Karpas-422 (cell line): Measurements from ENCODE around the gene AP3D1. TPM values are rescaled to one million over a fixed set of nuclear protein-coding genes. Genes with fewer than 3 reads are reported as not detected.
"Not testable (repeated sequence)": the region's sequence is repeated elsewhere in the genome, so short reads cannot be mapped to it uniquely, and the experiment has no call there.

Experiments used
- DNase-seq: peaks from one replicate; pipeline ENCODE4 v3.0.0-alpha.2; 2015
- H2AFZ ChIP-seq: fragments of 200-600 bp; sonication (generic); 2 replicates; pipeline ENCODE4 v1.6.1; 2014; ENCODE audit warnings: antibody characterized with exemption, low read length, mixed read lengths
- H3K27ac ChIP-seq: fragments of 200-600 bp; sonication (generic); 2 replicates; pipeline ENCODE4 v1.5.1; 2014; ENCODE audit warnings: mild to moderate bottlenecking, low read length, moderate library complexity
- H3K27me3 ChIP-seq: fragments of 200-600 bp; sonication (generic); 2 replicates; pipeline ENCODE4 v1.6.1; 2014; ENCODE audit warnings: low read length, mixed read lengths
- H3K36me3 ChIP-seq: fragments of 200-600 bp; sonication (generic); 2 replicates; pipeline ENCODE4 v1.6.1; 2014; ENCODE audit warnings: low read length, mixed read lengths; ENCODE audit not compliant: insufficient read depth
- H3K4me1 ChIP-seq: fragments of 200-600 bp; sonication (generic); 2 replicates; pipeline ENCODE4 v1.6.1; 2014; ENCODE audit warnings: mild to moderate bottlenecking, low read length, mixed read lengths
- H3K4me2 ChIP-seq: fragments of 200-600 bp; sonication (generic); 2 replicates; pipeline ENCODE4 v1.6.1; 2014; ENCODE audit warnings: low read length, low read depth, mild to moderate bottlenecking; ENCODE audit not compliant: poor library complexity, severe bottlenecking
- H3K4me3 ChIP-seq: fragments of 200-600 bp; sonication (generic); 2 replicates; pipeline ENCODE4 v1.5.1; 2014; ENCODE audit warnings: mild to moderate bottlenecking, antibody characterized with exemption, low read length, mixed read lengths
- H3K79me2 ChIP-seq: fragments of 200-600 bp; sonication (generic); 2 replicates; pipeline ENCODE4 v1.6.1; 2014; ENCODE audit warnings: mild to moderate bottlenecking, low read length, mixed read lengths
- H3K9ac ChIP-seq: fragments of 200-600 bp; sonication (generic); 2 replicates; pipeline ENCODE4 v1.6.0; 2014; ENCODE audit warnings: low read length
- H3K9me2 ChIP-seq: fragments of 200-600 bp; sonication (generic), shearing (Covaris generic); replicated peaks from 2 replicates; pipeline ENCODE4 v1.6.0; 2014; ENCODE audit warnings: mild to moderate bottlenecking, low read length, moderate library complexity; ENCODE audit not compliant: insufficient read depth
- H3K9me3 ChIP-seq: fragments of 300-700, 200-600 bp; sonication (generic); 2 replicates; pipeline ENCODE4 v1.6.1; 2014; ENCODE audit warnings: low read length, mixed read lengths
- H4K20me1 ChIP-seq: fragments of 200-600 bp; sonication (generic); 2 replicates; pipeline ENCODE4 v1.6.1; 2014; ENCODE audit warnings: mild to moderate bottlenecking, antibody characterized with exemption, low read length, low read depth; ENCODE audit not compliant: insufficient read depth
- total RNA-seq: library from RNA; depleted of rRNA; stranded (reverse); fragments of >200 nt; shearing (Covaris generic); gene quantifications from 2 replicates; pipeline ENCODE4 v1.2.3, GENCODE V29; 2014; ENCODE audit warnings: low replicate concordance

Gene AP3D1
- total RNA-seq, 1 experiment from 2014 or later: 82.3 TPM

DNA sequence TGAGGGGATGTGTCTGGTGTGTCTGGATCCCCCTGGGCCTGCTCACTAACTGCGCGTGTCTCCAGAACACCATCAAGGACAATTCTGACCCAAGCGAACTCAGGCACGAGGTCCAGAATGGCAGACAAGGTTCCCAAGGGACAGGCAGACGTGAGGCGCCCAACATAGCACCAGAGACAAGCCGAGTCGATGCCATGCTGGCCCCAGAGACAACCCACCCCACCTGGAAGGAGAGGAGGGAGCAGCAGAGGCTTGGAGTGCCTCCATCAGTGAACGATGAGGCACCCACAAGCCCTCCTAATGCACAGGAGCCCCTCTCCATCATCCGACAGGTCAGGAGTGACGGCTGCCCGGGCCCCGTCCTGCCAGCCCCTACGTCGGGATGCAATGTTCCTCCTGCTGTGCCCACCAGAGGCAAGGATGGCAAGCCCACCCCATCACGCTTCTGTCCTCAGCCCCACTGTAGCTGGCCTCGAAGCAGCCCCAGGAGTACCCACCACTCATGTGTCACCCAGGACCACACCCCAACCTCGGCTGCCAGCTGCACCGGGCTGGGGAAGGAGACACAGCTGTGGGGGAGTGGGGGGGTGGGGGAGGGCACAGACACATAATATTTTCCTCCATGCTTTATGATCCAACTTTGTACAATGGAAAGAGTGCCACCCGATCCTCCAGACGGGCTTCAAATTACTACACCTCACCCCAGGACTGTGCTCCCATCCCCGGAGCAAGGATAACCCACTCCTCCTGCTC is 11.8 kb downstream of the AP3D1 start:
- no peak overlapping the region for H2AFZ ChIP-seq
- no peak overlapping the region for H3K9ac ChIP-seq
- H3K36me3 ChIP-seq: peaks cover 5% of the 10 kb centered on the region; the same call in 1 of the 2 replicates
- no peak overlapping the region for H3K4me3 ChIP-seq
- H3K27me3 ChIP-seq: no peaks in the 10 kb centered on the region
- H4K20me1 ChIP-seq: peaks cover 20% of the 10 kb centered on the region
- no peak for DNase-seq
- no peaks in the 10 kb centered on the region for H3K9me2 ChIP-seq
- no peaks in the 10 kb centered on the region for H3K4me1 ChIP-seq
- H3K27ac ChIP-seq: no peak overlapping the region
- H3K79me2 ChIP-seq: peaks cover 73% of the 10 kb centered on the region
- no peaks in the 10 kb centered on the region for H3K9me3 ChIP-seq
- no peak overlapping the region for H3K4me2 ChIP-seq

DNA sequence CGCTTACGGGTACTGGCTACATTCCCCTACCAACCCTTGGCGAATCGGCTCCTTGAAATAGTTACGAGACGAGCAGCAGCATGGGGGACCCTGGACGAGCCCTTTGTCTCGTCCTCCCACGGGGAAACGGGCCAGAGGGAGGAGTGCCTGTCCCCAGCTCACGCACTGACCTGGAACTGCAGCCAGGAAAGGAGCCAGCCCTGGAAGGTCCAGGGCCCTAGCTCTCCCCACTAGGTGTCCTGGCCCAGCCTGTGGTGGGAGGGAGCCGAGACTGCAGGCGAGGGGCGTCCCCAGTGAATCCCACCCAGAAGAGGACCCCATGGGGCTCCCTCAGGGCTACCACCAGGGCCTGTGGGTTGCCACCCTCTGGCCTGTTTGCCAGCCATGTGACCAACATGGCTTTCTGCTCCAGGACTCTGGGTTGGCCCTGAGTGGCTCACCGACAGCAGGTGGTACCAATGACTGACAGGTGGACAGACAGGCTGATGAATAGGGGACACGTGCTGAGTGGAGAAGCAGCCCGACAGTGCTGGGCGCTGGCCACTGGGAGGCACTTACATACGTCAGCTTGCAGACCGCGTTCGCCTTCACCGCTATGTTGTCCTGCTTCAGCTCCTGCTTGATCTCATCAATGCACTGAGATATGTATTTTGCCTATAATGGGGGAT is 13.2 kb downstream of the AP3D1 start:
- H3K4me1 ChIP-seq: no peaks in the 10 kb centered on the region
- peaks cover 5% of the 10 kb centered on the region; the same call in 1 of the 2 replicates for H3K36me3 ChIP-seq
- no peaks in the 10 kb centered on the region for H3K27me3 ChIP-seq
- H3K9me2 ChIP-seq: no peaks in the 10 kb centered on the region
- H3K27ac ChIP-seq: no peak overlapping the region
- no peak for DNase-seq
- H3K9me3 ChIP-seq: no peaks in the 10 kb centered on the region
- H3K4me3 ChIP-seq: no peak overlapping the region
- H3K9ac ChIP-seq: no peak overlapping the region
- H3K79me2 ChIP-seq: peaks cover 59% of the 10 kb centered on the region
- no peak overlapping the region for H2AFZ ChIP-seq
- no peak overlapping the region for H3K4me2 ChIP-seq
- H4K20me1 ChIP-seq: peaks cover 16% of the 10 kb centered on the region

- no peaks in the 10 kb centered on the region for H3K4me1 ChIP-seq
- no peak overlapping the region for H3K27ac ChIP-seq
- no peak overlapping the region for H3K4me3 ChIP-seq
- H3K9me2 ChIP-seq: no peaks in the 10 kb centered on the region
- H2AFZ ChIP-seq: no peak overlapping the region
- H3K9ac ChIP-seq: no peak overlapping the region
- H3K36me3 ChIP-seq: peaks cover 5% of the 10 kb centered on the region; the same call in 1 of the 2 replicates
- H4K20me1 ChIP-seq: peaks cover 11% of the 10 kb centered on the region
- no peaks in the 10 kb centered on the region for H3K9me3 ChIP-seq
- no peaks in the 10 kb centered on the region for H3K27me3 ChIP-seq
- H3K79me2 ChIP-seq: peaks cover 54% of the 10 kb centered on the region
- DNase-seq: no peak
- no peak overlapping the region for H3K4me2 ChIP-seq
Observed at GRCh38 chr19:2136796-2137195, 14.6 kb downstream of the AP3D1 start.

DNA sequence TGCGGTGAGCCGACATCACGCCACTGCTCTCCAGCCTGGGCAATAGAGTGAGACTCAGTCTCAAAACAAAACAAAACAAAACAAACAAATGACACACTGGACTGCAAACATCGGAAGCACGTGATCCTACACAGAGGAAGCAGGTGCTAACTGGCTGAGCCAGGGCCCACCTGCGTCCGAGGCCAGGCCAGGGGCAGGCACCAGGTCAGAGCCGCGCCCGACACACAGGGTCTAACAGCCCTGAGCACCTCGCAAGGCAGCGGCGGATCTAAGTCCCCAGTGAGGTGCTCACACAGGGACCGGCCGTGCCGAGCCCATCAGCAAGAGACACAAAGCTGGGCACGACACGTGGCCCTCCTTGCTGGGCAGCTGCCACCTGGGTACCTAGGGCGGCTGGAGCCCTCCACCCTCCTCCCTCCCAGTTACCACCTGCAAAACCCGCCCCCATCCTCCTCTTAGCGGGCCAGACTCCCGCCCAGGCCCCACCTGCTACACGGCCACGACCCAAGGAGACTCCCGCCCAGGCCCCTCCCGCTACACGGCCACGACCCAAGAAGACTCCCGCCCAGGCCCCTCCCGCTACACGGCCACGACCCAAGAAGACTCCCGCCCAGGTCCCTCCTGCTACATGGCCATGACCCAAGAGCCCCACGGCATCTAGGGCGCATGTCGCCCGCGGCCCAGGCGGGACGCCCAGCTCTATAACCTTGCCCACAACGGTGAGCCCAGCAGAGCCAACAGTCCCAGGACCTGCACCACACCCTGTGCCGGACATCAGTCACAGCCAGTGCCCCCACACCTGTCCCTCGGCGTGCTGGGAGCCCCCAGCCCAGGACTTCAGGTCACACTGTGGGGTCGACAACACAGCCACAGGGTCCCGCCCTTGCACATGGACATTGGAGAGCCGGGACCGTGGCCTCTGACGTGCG is 15.6 kb downstream of the AP3D1 start:
- H3K9ac ChIP-seq: no peak overlapping the region

GRCh38 chr19:2132731-2133490 is 18.5 kb downstream of the AP3D1 start:
- Histone ChIP-seq H3K9ac (no peak overlapping the region), H3K4me2 (no peak overlapping the region), H3K36me3 (peaks cover 4% of the 10 kb centered on the region; the same call in 1 of the 2 replicates), H4K20me1 (0 out of 2 replicates have a peak, but pooled peaks cover 18% of the 10 kb centered on the region), H3K9me3 (no peaks in the 10 kb centered on the region), H3K4me1 (no peaks in the 10 kb centered on the region), H3K9me2 (no peaks in the 10 kb centered on the region), H3K27me3 (no peaks in the 10 kb centered on the region), H3K27ac (no peak overlapping the region), H2AFZ (no peak overlapping the region), H3K4me3 (no peak overlapping the region), H3K79me2 (peaks cover 28% of the 10 kb centered on the region; the same call in 1 of the 2 replicates)
- no peak for DNase-seq

More for the DNA sequence above, 15.6 kb downstream of the AP3D1 start:
- no peak for DNase-seq
- H3K27ac ChIP-seq: no peak overlapping the region
- H4K20me1 ChIP-seq: peaks cover 11% of the 10 kb centered on the region
- peaks cover 5% of the 10 kb centered on the region; the same call in 1 of the 2 replicates for H3K36me3 ChIP-seq
- no peak overlapping the region for H3K4me2 ChIP-seq
- H2AFZ ChIP-seq: no peak overlapping the region
- H3K9me2 ChIP-seq: no peaks in the 10 kb centered on the region
- H3K27me3 ChIP-seq: no peaks in the 10 kb centered on the region
- no peaks in the 10 kb centered on the region for H3K4me1 ChIP-seq
- peaks cover 49% of the 10 kb centered on the region for H3K79me2 ChIP-seq
- H3K9me3 ChIP-seq: no peaks in the 10 kb centered on the region
- no peak overlapping the region for H3K4me3 ChIP-seq

- H3K36me3 ChIP-seq: no peaks in the 10 kb centered on the region
- H3K9ac ChIP-seq: no peak overlapping the region
- no peaks in the 10 kb centered on the region for H3K9me2 ChIP-seq
- H3K27ac ChIP-seq: no peak overlapping the region
- no peak overlapping the region for H3K4me2 ChIP-seq
- H3K4me3 ChIP-seq: no peak overlapping the region
- peaks cover 22% of the 10 kb centered on the region; the same call in 1 of the 2 replicates for H3K79me2 ChIP-seq
- H3K27me3 ChIP-seq: no peaks in the 10 kb centered on the region
- H3K4me1 ChIP-seq: no peaks in the 10 kb centered on the region
- H3K9me3 ChIP-seq: no peaks in the 10 kb centered on the region
- DNase-seq: no peak
- H4K20me1 ChIP-seq: 0 out of 2 replicates have a peak, but pooled peaks cover 18% of the 10 kb centered on the region
- H2AFZ ChIP-seq: no peak overlapping the region
Observed at GRCh38 chr19:2132191-2132590, 19.2 kb downstream of the AP3D1 start.

- not testable (repeated sequence) for DNase-seq, H3K27me3 ChIP-seq, H3K4me1 ChIP-seq, H3K27ac ChIP-seq, H2AFZ ChIP-seq, H3K9me3 ChIP-seq, H3K9ac ChIP-seq, H3K4me3 ChIP-seq, H3K4me2 ChIP-seq, H3K9me2 ChIP-seq, H3K36me3 ChIP-seq
- Histone ChIP-seq H4K20me1 (0 out of 2 replicates have a peak, but pooled peaks cover 18% of the 10 kb centered on the region), H3K79me2 (peaks cover 15% of the 10 kb centered on the region; the same call in 1 of the 2 replicates)
Observed at GRCh38 chr19:2131012-2131975, 20.1 kb downstream of the AP3D1 start.
